ENCODE data around the gene PPDPF.

DNA sequence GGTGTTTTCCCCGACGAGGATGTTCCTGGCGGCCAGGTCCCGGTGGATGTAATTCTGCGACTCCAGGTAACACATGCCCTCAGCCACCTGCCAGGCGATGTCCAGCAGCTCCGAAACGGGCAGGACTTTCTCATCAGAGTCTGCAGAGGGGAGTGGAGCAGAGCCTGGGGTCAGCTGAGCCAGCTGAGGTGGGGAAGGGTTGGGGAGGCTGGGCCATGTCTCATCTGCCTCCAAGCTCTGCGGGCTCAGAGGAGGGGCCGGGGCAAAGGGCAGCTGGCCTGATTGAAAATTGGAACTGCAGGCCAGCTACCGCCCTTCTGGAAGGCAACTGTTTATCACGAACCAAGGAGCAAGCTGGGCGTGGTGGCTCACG is 10.2 kb downstream of the PPDPF start:
- TF ChIP-seq, protein P1, sequence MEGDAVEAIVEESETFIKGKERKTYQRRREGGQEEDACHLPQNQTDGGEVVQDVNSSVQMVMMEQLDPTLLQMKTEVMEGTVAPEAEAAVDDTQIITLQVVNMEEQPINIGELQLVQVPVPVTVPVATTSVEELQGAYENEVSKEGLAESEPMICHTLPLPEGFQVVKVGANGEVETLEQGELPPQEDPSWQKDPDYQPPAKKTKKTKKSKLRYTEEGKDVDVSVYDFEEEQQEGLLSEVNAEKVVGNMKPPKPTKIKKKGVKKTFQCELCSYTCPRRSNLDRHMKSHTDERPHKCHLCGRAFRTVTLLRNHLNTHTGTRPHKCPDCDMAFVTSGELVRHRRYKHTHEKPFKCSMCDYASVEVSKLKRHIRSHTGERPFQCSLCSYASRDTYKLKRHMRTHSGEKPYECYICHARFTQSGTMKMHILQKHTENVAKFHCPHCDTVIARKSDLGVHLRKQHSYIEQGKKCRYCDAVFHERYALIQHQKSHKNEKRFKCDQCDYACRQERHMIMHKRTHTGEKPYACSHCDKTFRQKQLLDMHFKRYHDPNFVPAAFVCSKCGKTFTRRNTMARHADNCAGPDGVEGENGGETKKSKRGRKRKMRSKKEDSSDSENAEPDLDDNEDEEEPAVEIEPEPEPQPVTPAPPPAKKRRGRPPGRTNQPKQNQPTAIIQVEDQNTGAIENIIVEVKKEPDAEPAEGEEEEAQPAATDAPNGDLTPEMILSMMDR (IDR thresholded peaks at IDR 0.05): no peak
- TF ChIP-seq POLR2A (IDR thresholded peaks at IDR 0.05): no peak

Measured in testis (tissue), 2 donors.